ENCODE results near the gene NCKAP1.
"Not testable (repeated sequence)": the region's sequence is repeated elsewhere in the genome, so short reads cannot be mapped to it uniquely, and the experiment has no call there.

Gene NCKAP1

DNA sequence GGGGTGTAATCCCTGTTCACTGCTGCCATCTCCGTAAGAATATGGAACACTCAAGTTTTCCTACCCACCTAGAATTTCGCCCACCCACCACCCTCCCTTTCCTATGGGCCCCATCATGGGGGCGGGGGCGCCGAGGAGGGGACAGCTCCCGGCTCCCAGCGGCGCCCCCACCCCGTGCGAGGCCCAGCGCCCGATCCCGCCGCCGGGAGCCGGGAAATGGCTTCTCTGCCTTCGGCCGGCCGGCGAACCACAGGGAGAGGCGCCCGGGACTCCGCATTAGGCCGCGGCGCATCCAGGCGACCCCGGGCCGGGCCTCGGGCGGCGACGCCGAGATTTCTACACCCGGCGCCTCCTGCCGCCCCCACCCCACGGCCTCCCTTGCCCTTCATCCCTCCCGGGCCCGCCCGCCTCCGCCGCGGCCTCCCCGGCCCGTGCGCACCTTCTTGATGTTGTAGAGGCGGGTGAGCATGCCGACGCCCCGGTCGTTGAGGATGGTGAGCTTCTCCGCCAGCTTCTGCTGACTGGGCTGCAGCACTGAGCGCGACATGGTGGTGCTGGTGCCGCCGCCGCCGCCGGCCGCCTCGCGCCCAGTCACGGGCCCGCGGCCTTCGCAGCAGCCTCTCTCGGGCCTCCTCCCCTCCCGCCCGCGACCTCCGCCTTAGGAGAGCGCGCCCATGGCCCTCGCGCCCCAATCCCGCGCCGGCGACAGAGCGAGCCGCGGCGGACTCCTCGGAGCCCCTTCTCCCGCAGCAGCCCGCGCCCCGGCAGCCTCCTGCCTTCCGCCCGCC is 510 bp downstream of the NCKAP1 start:
- in situ Hi-C loops (cut with MboI; ENCODE audit: low sequenced_read_pairs) = no loop called here

DNA sequence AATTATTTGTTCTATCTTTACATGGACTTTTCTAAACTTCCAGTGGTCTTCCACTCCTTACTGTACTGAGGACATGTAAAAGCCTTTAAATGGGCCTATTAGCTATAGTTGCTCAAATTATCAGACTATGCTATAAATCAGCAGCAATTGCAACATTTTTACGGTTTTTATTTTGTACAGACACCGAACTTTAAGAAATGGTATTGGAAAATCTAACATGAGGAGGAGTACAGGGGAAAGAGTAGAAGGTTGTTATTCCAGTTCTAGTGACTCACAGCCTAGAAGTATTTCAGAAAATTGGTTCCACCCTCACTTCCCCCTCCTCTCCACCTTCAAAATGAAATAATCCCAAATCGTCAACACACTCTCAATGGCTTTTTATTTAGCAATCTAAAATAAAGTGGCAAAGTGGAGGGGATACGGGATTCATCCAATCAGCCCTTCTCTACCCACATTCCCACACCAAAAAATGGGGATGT is 1.1 kb downstream of the NCKAP1 start:
- in situ Hi-C loops (cut with MboI; ENCODE audit: low sequenced_read_pairs) = no loop called here

DNA sequence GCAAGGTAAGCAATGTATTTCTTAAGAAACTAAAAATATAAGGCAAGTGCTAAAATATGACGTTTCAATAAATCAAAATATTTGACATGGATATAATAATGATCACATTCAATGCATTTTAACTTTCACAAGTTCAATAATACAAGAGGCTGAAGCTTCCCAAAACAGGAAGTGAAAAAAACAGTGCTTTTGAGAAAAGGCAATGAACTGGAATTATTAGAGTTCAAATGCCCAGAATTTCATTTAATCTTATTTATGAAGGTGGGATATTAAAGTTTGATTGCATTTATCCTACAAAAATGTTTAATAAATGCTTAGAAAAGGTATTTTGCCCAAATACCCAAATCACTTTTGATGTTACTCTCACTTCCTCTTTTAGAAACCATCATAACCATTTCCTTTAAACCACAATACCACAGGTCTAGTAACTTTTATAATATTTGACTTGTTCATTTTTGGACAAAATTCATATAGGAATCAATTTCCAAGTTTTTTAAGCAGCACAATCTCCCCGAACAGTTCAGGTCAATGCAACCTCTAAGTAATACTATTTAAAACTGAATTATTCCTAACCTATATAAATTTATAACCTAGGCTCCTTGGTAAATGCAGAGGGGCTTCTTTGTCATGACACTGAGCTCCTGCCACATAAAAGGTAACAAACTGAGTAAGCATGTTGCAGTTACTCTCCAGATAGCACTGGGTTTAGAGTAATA is 2.1 kb downstream of the NCKAP1 start:
- in situ Hi-C loops (cut with MboI; ENCODE audit: low sequenced_read_pairs) = no loop called here

DNA sequence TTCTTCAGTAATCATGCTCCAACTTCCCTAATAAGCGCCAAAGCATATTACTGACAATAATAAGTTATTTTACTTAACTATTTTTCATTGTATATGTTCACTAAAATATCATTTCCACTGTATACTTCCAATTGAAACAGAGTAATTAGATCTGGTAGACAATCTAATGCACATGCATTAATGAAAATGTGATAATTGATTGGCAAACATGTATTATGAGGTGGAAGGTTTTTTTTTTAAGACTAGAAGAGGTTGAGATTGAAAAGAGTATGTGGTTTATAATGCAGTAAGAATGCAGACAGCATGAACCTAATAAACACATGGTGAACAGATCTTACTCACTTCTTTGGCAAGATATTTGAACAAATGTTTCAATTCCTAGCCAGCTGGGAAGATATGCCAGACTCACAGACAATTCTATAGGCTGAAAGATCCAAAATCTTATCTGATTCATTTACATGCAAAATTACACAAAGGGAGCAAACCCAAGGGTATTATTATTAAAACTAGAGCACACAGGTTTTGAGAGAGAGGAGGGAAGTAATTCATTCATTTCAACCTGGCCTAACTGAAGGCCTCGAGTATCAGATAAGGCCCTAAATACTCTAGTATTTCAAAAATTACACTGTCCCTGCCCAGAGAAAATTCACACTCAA is 2.8 kb downstream of the NCKAP1 start:
- in situ Hi-C loops (cut with MboI; ENCODE audit: low sequenced_read_pairs) = no loop called here

DNA sequence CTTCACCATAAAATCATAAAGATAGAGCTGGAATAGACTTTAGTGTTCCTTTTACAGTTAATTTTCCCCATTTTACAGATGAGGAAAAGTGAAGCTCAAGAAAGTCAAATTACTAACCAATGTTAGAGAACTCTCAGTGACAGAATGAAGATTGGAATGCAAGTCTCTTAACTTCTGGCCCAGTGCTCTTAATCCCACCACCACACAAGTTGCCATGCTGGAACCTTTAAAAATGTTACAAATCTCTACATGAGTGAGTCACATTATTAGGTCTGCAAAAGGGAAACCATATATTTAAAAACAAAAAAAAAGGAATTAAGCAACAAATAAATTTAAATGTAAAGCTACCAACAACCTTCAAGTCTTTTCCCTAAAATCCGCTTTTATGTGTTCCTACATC is 3.5 kb downstream of the NCKAP1 start:
- in situ Hi-C loops (cut with MboI; ENCODE audit: low sequenced_read_pairs) = no loop called here

DNA sequence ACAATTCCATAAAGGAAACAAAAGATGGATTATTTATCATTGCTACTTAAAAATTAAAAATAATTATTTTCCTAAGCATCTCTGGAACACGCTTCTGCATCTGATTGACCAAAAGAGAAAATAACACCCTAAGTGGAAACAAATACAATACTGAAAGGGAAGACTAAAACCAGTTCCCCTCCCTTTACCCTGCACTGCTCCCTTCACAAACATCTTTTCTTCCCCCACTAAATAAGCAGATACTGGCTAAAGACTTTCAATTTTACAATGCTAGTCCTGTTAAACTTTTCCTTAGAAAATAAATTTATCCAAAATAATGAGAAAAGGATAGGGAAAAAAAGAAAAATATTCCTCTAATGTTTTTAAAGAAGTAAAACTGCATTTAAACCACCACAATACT is 4.3 kb downstream of the NCKAP1 start:
- in situ Hi-C loops (cut with MboI; ENCODE audit: low sequenced_read_pairs) = no loop called here

DNA sequence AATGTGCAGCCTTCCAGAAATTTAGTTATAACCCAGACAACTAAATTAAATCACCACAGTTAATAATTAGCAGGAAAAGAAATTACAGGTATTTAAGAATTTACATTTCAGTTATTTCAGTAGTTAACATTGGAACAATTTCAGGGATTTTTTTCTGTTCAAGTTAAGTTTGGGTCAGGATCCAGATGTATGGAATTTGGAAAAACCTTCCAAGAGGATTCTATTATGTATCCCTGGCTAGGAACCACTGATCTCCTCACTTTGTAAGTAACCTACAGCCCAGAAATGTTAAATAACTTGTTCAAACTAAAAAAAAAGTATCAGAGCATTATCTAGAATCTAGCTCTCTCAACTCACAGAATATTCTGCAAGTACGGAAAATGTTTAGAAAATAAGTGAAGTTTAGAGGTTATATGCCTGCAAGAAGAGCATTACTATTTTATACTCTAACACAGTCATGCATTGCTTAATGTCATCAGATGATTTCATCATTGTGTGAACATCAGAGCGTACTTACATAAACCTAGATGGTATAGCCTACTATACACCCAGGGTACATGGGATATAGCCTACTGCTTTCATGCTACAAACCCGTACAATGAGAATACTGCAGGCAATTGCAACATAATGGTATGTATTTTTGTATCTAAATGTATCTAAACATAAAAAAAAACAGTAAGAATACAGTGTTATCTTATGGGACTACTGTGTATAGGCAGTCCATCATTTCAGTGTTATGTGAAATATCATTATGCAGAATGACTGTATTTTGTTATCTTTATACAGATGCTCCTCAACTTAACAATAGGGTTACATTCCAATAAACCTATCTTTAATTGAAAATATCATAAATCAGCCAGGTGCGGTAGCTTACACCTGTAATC is 6.1 kb downstream of the NCKAP1 start:
- in situ Hi-C loops (cut with MboI; ENCODE audit: low sequenced_read_pairs) = no loop called here

DNA sequence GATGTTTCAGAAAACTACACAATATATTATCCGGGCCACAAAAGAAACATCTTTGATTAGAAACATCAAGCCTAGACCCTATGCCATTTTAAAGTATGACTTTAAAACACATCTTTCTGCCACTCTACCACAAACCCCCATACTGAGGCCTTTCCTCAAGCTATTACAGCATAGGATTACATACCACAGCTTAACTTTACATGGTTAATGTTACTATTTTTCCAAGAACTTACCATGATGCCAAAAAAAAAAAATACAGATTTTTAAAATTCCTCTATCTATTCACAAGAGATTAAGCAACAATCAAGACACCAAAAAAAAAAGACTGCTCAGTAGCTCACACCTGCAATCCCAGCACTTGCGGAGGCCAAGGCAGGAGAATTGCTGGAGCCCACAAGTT is 9.0 kb downstream of the NCKAP1 start:
- in situ Hi-C loops (cut with MboI; ENCODE audit: low sequenced_read_pairs) = no loop called here

DNA sequence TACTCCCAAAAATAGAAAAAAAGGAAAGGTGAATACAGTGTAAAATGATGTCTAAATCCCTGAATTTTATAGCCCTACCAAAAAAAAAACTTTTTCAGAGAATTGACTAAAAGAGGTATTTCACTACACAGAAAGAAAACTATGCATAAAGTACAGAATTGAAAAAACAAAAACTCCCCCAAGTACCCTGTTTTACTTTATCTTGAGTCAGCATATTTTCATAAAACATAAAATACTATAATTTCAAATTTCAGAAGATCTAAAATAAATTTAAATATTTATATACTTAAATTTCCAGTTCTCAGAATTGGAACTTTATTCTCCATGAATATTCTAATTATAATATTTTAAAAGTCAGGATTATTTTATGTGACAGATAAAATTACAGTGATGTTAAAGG is 10.1 kb downstream of the NCKAP1 start:
- in situ Hi-C loops (cut with MboI; ENCODE audit: low sequenced_read_pairs) = no loop called here

DNA sequence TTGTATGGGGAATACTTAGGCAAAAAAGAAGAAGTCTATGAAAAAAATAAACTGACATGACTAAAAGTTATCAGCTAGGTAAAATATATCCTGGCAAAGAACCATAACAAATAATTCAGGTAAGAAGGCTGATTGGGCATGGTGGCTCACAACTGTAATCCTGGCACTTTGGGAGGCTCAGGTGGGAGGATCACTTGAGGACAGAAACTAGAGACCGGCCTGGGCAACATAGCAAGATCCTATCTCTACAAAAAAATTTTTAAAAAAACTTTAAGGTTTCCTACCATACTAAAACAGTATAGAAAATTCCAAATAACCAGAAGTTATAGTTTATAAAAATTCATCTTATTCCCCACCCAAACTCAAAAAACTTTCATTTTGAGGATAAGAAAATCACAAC is 10.8 kb downstream of the NCKAP1 start:
- in situ Hi-C loops (cut with MboI; ENCODE audit: low sequenced_read_pairs) = no loop called here

DNA sequence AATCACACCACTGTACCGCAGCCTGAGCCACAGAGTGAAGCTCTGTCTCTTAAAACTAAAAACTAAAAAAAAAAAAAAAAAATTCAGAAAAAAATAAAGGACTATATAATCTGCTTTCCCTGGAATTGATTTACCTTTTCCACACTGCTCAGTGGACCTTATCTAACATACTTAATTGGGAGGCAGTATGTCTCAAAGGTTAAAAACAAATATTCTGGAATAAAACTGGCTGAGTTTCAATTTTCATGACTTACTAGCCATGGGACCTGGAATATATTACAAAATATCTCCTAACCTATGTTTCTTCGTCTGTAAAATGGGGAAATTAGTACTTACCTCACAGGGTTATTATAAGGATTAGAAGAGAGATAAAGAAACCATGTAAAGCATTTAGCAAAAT is 11.8 kb downstream of the NCKAP1 start:
- in situ Hi-C loops (cut with MboI; ENCODE audit: low sequenced_read_pairs) = no loop called here

DNA sequence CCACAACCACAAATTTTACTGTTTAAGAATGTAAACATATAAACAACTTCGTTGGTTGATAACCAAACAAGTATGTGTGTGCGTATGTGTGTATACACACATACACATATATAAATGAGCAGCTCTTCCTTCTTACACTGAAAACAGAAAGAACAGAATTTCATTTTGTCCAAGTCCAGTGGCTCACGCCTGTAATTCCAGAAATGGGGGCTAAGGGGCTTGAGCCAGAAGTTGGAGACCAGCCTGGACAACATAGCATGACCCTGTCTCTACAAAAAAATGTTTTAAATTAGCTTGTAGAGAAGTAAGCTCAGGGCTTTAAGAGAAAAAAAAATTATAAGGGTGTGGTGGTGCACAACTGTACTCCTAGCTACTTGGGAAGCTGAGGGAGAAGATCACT is 12.3 kb downstream of the NCKAP1 start:
- in situ Hi-C loops (cut with MboI; ENCODE audit: low sequenced_read_pairs) = no loop called here

DNA sequence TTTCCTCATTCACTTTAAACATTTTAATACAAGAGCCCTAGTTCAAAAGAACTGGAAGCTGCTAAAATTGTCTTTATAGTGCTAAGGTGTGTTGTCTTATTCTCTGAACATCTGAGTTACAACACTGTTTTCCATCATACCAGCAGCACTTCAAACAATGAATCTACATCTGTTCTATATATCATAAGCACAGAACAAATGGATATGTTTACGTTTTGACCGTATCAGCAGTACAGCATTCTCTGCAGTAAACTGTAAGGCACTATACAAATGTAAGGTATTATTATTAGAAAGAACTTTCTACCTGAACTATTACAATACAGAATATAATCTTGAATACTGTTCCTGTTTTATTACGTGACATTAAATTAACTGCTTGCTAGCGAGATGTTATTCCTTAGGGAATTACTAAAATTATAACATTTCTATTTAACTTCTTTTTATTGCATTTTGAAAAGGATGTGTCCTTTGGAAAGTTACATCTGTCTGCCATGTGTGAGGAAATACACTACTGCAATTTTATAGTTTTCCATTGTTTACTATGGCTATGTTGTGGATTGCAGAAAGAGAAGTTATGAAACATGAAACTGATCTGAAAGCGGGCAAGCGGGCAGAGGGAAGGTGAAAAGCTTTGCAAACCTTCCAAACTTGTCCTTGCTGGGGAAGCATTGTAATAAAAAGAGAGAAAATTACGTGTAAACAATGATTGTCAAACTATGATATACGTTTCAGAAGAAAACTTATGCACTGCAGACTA is 13.7 kb downstream of the NCKAP1 start:
- in situ Hi-C loops (cut with MboI; ENCODE audit: low sequenced_read_pairs) = no loop called here

DNA sequence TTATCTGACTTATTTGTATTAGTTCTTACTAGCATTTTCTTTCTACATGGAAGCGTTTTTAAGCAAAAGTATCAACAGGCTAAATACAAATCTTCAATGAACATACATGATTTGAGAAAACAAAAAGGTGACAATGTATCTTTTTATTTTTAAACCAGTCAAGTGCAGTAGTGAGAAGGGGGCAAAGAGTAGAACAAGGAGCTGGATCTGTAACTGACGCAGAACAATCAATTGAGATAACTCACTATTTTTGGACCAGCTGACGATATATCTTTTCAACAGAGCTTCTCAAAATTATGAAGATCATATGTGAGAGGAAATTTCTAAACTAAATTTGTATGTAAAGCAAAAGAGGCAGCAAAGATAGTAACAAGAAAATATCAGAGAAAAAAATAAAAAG is 15.5 kb downstream of the NCKAP1 start:
- in situ Hi-C loops (cut with MboI; ENCODE audit: low sequenced_read_pairs) = no loop called here

DNA sequence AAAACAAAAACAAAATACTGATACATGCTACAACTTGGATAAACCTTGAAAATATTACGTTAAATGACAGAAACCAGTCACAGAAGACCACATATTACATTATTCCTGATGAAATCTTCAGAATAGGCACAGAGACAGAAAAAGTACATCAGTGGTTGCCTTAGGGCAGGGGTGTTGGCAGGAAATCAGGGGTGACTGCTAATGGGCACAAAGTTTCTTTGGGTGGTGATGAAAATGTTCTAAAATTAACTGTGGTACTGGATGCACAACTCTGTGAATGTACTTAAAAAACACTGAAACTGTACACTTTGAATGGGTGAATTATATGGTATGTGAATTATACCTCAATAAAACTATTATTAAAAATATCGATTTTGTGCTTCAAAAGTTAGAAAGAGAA is 16.6 kb downstream of the NCKAP1 start:
- in situ Hi-C loops (cut with MboI; ENCODE audit: low sequenced_read_pairs) = no loop called here

DNA sequence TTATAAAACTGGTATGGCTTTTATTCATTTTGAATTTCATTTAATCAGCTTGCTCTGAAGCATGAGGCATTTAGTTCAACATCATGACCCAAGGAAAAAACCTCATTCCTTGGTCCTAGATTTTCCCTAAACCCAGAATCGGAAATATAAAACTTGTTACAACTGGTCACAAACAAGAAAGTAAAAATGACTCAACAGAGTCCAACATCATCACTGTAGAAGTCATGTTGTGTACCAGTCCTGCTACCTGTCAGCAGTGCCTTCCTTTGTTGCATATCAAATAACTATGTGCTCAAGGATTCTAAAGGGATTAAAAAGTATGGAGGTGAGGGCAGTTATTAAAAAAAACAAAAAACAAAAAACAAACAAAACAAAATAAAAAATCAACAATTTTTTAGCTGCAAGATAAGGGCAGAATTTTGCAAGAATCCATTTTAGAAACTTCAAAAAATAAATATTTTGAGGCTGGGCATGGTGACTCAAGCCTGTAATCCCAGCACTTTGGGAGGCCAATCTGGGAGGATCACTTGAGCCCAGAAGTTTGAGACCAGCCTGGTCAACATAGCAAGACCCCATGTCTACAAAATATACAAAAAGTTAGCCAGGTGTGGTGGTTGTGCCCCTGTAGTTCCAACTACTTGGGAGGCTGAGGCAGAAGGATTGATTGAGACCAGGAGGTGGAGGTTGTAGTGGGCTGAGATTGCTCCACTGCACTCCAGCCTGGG is 18.4 kb downstream of the NCKAP1 start:
- in situ Hi-C loops (cut with MboI; ENCODE audit: low sequenced_read_pairs) = no loop called here

DNA sequence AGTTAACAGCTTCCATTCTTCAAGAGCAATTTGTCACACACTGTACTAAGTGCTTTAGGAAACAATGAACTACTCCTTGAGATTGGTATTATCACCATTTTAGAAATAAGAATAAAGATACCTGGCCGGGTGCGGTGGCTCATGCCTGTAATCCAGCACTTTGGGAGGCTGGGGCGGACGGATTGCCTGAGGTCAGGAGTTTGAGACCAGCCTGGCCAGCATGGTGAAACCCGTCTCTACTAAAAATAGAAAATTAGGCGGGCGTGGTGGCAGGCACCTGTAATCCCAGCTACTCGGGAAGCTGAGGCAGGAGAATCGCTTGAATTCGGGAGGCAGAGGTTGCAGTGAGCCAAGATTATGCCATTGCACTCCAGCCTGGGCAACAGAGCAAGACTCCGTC is 20.4 kb downstream of the NCKAP1 start:
- in situ Hi-C loops (cut with MboI; ENCODE audit: low sequenced_read_pairs) = not testable (repeated sequence)

DNA sequence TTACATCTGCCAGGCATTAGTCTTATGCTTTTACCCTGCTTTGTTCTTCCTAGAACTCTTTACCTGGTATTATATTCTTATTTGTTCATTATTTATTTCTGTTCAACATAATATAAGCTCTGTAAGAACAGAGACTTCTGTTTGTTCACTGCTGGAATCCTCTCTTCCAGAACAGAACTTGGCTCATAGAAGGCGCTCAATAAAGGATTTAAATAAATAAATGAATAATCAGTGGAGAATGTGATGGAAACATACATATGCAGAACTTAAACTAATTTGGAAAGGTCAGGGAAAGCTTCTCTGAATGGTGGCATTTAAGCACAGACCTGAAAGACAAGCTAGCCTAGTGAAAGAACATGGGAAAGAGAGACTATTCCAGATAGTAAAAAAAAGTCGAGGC is 24.3 kb downstream of the NCKAP1 start:
- in situ Hi-C loops (cut with MboI; ENCODE audit: low sequenced_read_pairs) = no loop called here

DNA sequence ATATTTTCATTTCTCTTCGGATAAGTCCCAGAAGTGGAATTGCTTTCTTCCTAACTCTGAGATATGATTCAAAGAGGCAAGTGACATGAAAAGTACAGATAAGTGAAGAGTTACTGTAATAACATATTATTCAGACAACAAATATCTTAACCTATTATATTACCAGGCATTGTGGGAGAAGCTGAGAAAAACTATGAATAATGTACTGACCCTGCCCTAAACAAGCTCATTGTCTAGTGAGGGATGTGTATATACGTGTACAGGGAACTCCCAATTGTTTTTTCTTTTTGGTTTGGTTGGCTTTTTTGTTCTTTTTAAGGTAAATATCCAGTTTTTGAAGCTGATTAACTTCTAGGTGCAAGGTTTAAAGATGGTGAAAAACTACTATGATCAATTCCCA is 26.5 kb downstream of the NCKAP1 start:
- in situ Hi-C loops (cut with MboI; ENCODE audit: low sequenced_read_pairs) = no loop called here

DNA sequence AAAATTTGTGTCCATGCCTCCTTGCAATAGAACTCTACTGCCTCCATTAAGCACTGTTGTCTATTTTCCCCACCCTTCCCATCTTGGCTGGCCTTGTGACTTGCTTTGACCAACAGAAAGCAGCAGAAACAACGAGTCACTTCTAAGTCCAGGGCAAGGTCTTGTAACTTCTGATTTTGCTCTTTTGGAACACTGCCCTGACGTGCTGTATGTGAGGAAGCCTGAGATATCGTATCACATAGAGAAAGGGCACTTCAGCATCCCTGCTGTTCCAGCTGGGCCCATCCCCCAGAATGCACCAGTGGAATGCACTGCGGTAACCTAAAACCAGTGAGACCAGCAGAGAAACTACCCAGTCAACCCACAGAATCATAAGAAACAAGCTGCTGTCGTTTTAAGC is 28.1 kb downstream of the NCKAP1 start:
- in situ Hi-C loops (cut with MboI; ENCODE audit: low sequenced_read_pairs) = no loop called here
